PFSK-1 (cell line): ENCODE data around the gene COL4A6.

Experiments
- POLR2AphosphoS5 ChIP-seq: IDR thresholded peaks from 2 replicates; pipeline ENCODE4 v1.6.1; 2012; ENCODE audit warnings: low read depth, mild to moderate bottlenecking, control low read depth, low read length, moderate library complexity
- REST ChIP-seq, 2 experiments: IDR thresholded peaks; 2 replicates each; pipeline versions ENCODE4 v1.6.1 to v1.8.0; 2011 to 2012; ENCODE audit warnings: low read depth in 2 of 2, low read length in 2 of 2, control low read depth in 1 of 2, inconsistent platforms in 1 of 2, mild to moderate bottlenecking in 1 of 2, moderate library complexity in 1 of 2; ENCODE audit not compliant: insufficient read depth in 1 of 2

DNA sequence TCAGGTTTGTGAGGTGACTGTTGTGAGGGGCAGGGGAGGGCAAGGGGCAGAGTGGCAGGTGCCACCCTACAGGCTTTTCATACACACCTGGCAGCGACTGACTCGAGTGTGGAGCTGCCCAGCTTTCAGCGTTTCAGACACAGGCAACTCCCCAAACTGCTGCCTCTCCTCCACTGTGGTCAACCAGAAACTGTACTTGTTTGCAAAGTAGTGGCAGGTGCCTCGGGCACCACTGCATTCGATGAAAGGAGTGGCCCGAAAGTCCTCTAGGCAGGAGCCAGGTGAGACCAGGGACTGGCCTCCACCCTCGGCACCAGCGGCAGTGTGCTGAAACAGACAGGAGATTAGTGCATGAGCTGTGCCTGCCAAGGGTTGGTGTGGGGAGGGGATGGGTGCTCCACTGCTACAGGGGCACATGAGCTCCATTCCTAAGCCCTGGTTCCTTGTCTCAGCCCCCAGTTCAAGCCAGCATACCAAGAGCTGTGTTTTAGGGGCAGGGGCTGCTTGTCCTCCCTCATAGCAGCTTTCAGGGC, 281.2 kb downstream of the COL4A6 start:
- TF ChIP-seq REST (IDR thresholded peaks at IDR 0.05; ENCODE audit: insufficient read depth in 1 of 2, low read depth in 2 of 2, low read length in 2 of 2) (no peak), POLR2AphosphoS5 (no peak)
